HG03103 (cell line): ENCODE measurements around the gene PID1.

Experiments used
- ATAC-seq: cut with Tn5 transposase; IDR thresholded peaks from one replicate; pipeline ENCODE4 v1.9.1; 2021; ENCODE audit warnings: low read depth; ENCODE audit not compliant: unreplicated experiment

PID1 gene

DNA sequence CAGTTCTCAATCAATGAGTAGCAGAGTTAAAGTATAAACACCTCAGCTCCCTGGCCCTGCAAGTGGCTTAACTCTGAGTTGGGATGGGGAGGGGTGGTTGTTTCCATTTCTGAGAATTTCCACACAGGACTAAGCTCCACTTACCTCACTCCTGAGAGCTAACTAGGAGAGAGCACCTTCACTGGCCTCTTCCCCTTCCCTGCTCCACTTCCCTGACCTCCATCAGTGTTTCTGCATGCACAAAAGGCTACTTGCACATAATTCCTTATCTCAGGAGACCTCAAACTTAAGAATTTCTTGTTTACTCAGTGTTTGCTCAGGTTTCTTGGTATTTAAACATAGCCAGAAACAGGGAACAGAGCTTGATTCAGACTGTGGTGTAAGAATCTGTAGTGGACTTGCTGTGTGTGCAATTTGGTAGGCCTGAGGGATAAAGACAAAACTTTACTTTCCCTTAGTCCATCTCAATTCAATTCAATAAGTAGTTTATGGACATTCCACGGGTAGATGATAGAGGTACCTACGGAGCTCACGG is 97.2 kb downstream of the PID1 start:
- no peak for ATAC-seq

DNA sequence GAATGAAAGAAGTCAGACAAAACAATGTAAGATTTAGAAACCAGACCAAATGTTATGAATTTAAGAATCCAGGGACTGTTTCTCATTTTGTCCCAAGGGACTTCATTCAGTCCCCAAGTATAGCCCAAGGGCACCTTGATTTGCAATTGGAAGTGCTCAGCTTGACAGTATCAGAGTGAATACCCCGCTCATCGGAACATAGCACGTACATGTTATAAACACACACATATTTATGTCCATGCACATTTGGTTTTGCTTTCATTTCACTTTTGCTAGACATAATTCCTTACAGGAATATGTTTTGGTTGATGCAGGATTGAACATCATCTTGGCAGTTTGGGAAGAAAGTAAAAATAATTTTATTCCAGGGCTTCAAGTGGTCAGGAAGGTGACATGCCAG is 100.2 kb downstream of the PID1 start:
- no peak for ATAC-seq

DNA sequence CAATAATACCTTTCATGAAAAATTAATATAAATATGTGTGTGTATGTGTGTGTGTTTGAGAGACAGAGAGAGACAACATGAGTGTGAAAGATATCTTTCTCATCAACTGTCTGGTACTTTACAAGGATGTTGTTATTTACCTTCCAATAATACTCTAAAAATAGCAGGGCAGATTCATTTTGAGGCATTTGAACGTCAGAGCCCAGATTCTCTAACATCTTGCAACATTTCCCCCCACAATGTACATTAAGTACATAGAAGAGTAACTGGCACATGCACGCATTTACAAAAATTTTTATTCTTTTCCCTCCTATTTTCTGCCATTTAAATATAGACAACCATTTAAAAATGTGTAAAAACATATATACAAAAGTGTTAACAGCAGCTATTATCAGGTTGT is 100.9 kb downstream of the PID1 start:
- no peak for ATAC-seq

- ATAC-seq = no peak
Measured at GRCh38 chr2:229169751-229170150, 101.3 kb downstream of the PID1 start.

- ATAC-seq = no peak
Measured at GRCh38 chr2:229164545-229165249, 106.4 kb downstream of the PID1 start.

- ATAC-seq = no peak
Measured at GRCh38 chr2:229163893-229164292, 107.2 kb downstream of the PID1 start.

DNA sequence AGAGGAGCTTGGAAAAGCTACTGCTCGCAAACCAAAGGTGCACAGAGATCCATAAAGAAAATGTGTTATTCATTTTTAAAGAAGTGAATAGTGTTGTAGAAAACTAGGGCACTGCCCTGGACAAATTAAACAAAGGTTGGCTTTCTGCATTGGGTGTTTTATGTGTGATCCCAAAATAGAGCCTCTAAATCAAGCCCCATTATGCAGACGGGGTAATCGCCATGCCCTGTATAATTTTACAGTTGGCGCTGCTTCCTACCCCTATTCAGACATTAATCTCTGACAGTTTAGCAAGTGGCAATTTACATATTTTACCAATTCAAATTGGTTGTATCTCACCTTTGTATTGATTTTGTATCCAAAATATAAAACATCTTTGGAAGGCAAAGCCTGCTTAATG is 109.1 kb downstream of the PID1 start:
- ATAC-seq = no peak

DNA sequence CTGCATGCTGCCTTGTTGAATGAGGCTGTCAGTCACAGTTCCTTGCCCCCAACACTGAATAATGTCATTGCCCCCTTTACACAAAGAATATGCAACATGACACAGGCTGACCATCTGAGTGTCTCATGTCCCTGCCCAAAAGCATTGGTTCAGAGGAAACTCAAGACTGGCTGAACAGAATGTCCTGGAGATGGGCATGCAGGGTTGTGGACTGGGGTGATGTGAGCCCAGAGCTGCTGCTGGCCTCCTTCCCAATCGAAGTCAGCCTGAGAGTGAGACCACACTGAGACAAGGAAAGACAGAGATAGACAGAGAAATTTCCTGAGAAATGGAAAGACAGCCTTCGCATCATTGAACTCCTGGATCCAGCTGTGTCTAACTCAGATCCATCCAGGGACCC is 110.1 kb downstream of the PID1 start:
- no peak for ATAC-seq

GRCh38 chr2:229160180-229160579 is 110.9 kb downstream of the PID1 start:
- no peak for ATAC-seq

- no peak for ATAC-seq
Measured at GRCh38 chr2:229159405-229159804, 111.7 kb downstream of the PID1 start.

- ATAC-seq = no peak
Measured at GRCh38 chr2:229154381-229154780, 116.7 kb downstream of the PID1 start.

DNA sequence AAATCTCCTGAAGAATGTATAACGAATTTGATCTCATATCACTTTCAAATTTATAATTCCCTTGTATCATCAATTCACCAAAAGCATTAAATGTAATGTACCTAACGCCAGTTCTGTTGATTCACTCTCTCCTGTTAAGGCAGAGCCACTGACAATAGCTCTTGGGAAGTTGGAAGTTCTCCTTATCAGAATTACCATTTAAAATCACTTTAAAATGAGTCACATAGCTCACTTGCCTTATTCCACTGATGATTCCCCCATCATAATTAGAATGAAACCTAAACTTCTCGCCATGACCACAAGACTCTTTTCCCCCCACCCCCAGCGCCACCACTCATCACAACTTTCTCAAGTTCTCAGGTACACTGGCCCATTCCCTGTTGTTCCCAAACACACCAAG is 117.1 kb downstream of the PID1 start:
- ATAC-seq = no peak

- no peak for ATAC-seq
Measured at GRCh38 chr2:229153267-229153666, 117.8 kb downstream of the PID1 start.

GRCh38 chr2:229152674-229153073 is 118.4 kb downstream of the PID1 start:
- ATAC-seq = no peak

- no peak for ATAC-seq
Measured at GRCh38 chr2:229150317-229150716, 120.8 kb downstream of the PID1 start.

DNA sequence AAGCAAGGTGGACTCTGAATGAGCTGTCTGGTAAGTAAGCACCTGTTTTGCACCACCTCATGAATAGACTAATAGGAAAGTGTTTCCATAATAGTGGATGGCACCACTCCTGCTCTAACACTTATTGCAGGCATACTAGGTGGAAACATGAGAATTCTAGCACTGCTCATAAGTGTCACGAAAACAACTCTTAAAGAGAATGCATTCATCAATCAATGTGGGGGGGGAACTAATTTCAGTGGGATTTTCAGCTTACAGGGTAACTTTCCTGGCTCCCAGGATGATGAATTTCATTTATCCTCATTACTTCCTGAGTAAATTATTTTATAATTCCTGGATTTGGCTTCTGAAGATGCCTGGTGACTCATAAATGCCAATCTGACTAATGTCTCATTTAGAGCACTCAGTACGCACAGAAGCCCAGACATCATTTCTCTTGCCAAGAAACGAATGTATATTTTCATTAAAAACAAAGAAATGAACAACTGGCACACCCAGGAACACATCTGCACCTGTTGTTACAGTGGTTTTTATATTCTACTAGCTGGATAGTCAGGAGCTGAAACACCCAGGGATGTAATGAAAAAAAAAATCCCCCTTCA is 129.6 kb downstream of the PID1 start:
- no peak for ATAC-seq

DNA sequence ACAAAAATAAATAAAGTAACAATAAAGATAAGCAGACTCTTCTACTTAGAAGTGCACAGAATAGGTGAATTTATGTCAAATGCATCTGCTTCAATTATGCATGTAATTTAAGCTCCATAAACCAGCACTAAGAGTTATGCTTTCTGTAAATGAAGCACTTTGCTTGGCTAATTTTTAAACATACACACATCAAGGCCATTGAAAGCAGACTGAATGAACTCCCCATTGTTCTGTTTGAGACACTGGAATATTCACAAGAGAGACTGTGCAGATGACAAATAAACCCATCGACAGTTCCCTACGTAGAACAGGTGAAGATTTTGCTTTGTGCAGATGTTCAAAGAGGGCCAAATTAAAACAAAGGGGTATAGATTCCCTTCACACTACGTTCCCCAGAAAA is 133.4 kb downstream of the PID1 start:
- ATAC-seq = no peak

DNA sequence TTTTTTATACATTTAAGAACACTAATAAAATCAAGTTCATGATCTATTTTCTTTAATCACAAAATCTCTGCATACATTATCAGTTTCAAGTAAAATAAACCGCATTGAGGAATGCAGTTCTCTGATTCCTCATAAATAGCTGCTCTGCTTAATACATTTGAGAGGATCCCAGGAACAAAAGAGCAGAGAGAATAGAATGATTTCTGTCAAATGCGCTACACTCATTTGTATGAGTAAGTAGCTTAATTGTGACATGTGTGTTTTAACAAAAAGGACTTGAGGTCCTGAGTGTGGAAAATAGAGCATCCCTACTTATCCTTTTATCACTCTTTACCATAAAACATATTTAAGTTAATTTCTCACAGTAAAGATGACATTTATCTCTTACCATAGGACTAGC is 134.0 kb downstream of the PID1 start:
- no peak for ATAC-seq

DNA sequence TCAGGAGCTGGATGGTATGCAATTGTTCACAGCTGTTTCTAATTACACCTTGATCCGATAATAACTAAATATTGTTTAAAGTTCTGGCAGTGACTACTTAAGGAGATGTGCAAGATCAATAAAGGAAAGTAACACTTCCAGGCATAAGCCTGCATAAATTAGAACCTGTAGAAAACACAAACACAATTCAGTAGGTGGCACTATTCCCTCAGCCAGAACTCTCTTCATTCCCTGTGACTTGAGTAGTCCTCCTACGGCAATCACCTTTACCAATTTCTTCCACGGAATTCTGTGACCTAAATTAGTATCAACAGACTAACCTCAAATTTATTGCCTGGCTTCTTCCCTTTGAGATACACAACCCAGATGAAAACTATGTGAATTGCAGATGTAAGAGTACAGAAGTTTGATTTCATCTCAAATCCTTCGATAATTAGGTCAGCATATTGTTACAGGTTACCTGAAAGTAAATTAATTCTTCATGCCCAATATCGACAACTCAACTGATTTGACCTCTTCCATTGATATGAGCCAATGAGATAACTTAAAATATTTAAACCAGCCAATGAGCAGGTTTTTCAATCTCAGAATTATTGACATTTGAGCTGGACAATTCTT is 137.8 kb downstream of the PID1 start:
- ATAC-seq = no peak

DNA sequence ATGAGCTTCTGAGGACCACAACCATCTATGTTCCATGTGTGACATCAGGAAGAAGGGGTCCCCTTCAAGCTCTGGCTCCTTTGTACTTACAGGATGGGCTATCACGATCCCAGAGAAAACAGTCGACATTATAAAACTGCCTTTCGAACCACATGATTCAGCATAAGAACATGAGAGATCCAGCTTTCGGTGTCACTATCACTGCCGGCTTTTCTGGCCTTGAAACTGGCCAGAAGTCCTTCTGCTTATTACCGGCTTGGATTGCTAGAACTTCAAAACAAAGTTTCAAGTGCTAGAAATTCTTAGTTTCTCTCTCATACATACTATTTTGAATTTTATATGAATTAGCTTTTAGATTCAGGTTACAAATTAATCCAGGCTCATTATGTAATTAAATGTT is 138.9 kb downstream of the PID1 start:
- no peak for ATAC-seq

DNA sequence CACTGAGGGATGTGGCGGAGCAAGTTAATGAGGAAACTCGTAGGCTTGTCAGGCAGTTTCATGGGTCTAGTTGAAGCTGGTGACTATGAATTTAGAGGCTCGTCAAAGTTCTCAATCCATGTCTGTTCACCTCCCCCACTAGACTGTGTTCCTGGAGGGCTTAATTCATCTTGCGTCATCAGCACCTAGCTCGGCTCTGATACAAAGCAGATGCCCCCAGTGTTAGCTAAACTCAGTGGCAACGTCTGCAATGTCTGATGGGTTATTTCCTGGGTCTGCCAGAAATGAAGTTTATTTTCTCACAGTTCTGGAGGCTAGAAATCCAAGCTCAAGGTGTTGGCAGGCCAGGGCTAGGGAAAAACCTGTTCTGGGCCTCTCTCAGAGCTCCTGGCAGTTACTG is 140.6 kb downstream of the PID1 start:
- ATAC-seq = no peak
